Stimulated activated CD8-positive, alpha-beta memory T cell treated with anti-CD3 and anti-CD28 coated beads, Interleukin-15, amount 100 ng/mL, for 4 hours (primary cell): ENCODE results near the gene TARS2.

Source experiments
- DNase-seq, 2 donors: peaks; one replicate each; pipeline ENCODE4 v3.0.0-alpha.2; 2020; ENCODE audit warnings: low read depth in 2 of 2

TARS2 gene

DNA sequence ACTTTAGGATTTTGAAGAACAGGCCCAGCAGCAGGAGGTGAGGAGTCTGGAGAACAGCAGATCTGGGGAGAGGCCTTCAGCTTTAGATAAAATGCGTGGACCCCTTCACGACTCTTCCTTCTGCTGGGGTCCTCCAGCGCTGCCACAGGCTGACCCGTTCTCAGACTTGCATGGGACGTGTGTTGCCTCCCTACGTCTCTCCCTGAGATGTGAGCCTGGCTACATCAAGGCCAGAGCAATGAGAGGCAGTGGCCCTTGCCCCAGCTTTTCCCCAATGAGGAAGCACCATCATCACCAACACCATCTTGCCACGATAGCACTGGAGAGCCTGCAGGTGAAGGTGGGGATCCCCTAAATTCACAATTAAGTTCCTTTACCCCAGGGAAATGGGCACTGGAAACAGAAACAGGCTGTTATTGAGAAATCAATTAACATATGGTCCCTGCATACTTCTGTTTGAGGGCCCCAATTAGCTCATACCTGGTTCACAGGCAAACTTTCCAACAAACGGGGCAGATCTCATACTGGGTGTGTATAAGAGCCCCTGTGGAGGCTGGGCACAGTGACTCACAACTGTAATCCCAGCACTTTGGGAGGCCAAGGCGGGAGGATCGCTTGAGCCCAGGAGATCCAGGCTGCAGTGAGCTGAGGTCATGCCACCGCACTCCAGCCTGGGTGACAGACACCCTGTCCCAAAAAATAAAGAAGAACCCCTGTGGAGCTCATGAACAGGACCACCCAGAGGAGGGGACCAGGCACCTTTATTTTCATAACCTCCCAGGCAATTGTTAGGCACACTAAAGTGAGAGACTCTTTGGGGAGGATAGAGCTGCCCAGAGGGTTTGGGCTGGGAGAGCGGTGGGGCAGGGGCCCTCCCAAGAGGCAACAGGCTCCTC lies 49.9 kb downstream of the TARS2 start:
- DNase-seq = no peak

DNA sequence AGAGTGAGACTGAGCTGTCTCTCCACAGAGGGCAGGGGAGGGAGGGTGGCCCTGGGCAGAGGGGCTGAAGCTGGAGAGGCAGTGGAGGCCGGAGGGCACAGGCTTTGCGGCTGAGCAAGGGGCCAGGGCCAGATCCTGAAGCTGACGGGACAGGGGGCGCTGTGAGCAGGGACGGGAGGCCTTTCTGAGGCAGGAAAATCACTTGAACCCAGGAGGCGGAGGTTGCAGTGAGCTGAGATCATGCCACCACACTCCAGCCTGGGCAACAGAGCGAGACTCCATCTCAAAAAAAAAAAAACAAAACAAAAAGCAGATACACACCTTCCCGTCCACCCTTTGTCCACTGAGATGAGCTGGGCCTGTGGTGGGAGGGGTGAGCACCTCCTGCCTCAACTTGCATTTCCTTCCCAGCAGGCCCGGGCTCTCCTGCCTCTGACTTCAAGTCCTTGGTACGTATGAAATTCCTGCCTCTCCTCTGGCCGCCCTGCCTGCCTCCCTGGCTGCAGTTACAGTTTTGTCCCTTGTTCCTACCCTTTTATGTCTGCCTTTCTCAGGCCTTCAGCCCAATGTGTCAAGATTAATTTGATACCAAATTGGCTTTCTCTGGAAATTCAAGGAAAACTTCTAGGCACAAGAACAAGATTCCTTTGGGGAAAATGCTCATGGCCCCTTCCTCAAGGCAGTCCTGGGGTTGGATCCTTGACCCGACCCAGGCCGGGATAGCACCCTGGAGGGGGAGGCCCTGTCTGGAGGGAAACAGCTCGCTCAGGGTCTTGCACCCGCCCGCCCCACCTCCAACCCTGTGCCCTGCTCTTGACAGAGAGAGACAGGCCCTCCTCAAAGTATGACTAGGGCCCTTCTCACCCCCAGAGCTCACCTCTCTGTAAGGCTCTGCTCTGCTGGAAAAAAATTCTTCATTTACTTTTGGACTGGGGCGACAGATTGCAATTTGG lies 50.8 kb downstream of the TARS2 start:
- DNase-seq = no peak

DNA sequence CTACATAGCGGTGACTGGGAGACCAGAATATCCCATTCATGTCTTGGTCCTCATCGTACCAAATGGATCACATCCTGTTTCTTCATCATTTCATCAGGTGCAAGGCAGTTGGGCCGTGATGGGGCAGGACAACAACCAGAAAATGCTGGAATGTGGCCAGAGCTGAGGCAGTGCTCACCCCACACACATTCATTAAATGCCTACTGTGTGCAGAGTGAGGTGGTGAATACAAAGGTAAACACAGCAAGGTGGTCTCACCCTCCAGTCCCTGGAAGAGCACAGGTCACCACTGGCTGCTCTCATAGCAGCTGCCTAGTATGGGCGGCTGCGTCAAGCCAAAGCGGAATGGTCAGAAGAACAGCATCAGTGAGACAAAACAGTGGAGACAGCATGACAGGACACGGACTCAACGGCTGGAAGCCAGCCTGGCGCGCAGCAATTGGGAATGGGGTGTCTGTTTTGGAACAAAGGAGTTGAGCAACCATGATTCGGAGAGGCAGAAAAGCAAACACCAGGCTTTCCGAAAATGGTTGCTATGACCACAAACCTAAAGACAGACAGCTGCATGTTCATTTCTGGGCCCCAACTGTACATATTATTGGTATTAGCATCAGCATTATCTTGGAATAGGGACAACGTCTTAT lies 56.4 kb downstream of the TARS2 start:
- DNase-seq = no peak

DNA sequence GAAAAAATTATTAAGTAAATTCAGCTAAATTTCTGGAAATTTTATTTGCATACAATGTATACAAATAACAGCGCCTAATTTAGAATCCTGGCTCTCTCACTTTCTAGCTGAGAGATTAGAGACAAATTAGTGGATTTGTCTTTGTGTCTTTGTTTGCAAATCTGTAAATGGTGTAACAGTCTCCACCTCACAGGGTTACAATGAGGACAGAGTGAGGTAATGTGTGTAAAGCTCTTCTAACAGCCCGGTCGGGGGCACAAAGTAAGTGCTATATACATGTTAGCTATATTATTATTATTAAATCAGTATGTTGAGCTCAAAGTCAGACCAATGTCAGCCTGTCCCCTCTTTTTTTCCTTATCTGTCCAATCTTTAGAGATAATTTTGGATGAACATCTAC lies 57.0 kb downstream of the TARS2 start:
- no peak for DNase-seq

DNA sequence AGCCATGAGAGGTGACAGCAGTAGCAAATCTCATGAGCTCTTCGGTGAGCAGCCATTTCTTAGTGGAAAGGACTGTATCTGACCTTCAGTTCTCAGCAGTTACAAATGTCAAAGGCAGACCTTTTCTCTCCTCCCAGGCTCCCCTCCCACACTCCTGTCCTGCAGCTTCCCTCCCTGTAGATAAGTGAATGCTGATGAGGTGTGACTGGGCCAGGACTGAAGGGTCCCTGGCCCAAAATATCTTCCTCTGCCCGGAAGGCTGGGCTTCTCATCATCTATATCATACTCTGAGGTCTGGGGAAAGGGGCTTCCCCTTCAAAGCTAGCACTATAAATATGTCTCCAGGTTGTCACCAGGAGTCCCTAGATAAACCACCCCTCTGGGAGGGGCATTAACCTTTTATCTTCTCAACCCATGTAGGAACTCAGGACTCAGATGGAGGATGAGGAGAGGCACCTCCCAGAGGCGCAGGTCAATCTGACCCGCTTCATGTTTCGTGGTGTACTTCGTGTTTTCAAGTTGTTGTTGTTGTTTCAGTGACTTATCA lies 58.3 kb downstream of the TARS2 start:
- no peak for DNase-seq

DNA sequence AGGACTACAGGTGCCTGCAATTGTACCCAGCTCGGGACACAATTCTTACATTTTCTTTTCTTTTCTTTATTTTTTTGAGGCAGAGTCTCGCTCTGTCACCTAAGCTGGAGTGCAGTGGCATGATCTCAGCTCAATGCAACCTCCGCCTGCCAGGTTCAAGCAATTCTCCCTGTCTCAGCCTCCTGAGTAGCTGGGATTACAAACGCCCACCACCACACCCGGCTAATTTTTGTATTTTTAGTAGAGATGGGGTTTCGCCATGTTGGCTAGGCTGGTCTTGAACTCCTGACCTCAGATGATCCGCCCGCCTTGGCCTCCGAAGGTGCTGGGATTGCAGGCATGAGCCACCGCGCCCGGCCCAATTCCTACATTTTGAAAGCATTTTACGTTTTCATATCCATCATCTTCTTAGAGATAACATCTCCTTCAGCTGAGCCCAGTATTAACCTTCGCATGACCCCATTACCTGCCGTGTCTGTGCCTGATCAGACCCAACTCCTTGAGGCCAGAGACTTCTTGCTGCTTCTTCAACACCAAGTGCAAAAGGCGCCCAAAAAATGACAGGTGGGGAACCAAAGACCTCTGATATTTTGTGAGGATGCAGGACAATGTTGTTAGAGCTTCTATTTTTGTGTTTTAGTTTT lies 59.2 kb downstream of the TARS2 start:
- no peak for DNase-seq

DNA sequence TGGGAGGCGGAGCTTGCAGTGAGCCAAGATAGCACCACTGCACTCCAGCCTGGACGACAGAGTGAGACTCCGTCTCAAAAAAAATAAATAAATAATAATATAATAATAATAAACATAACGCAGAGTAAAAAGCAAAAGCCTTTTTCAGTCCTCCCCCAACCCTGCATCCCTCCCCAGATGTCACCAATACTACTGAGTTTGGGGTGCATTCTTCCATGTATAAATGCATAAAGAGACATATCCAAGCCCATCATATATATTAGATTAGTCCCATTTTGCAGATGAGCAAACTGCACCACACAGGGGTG lies 61.1 kb downstream of the TARS2 start:
- no peak for DNase-seq

DNA sequence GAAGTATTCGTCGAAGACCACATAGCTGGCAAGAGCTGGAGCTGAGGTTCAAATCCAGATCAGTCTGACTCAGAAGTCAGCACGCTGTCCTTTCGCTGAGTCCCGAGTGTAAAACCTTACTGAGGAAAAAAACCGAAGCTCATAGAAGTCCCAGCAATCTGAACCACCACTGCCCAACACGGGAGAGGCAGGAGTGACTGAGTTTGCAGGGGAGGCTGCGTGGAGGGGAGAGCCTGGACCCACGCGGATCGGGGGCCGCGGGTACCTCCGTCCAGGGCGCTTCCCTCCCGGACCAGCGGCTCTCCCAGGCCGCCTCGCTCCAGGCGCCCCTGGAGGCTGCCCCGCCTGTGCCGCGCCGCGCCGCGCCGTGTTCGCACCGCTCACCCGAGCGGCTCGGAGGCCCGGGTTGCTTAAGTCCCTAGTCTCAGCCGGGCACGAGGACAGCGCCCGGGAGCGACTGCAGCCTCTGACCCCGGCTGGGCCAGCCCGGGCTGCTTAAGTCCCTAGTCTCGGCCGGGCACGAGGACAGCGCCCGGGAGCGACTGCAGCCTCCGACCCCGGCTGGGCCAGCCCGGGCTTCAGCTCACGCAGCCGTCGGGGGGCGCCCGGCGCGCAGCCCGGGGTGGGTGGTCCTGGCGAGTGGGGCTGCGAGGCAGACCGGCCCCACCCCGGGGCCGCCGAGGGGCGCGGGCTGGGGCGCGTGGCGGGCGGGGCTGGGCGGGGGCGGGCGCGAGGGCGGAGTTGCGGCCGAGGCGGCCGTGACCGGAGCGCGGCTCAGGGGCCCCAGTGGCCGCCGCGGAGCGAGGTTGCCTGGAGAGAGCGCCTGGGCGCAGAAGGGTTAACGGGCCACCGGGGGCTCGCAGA lies 61.6 kb downstream of the TARS2 start, which contains the start of gene ADAMTSL4:
ADAMTSL4 (plus strand) TSS at position 777 of the 864 bp plus-strand sequence. CDS start 2,881 bp downstream, outside the sequence.
- no peak for DNase-seq

DNA sequence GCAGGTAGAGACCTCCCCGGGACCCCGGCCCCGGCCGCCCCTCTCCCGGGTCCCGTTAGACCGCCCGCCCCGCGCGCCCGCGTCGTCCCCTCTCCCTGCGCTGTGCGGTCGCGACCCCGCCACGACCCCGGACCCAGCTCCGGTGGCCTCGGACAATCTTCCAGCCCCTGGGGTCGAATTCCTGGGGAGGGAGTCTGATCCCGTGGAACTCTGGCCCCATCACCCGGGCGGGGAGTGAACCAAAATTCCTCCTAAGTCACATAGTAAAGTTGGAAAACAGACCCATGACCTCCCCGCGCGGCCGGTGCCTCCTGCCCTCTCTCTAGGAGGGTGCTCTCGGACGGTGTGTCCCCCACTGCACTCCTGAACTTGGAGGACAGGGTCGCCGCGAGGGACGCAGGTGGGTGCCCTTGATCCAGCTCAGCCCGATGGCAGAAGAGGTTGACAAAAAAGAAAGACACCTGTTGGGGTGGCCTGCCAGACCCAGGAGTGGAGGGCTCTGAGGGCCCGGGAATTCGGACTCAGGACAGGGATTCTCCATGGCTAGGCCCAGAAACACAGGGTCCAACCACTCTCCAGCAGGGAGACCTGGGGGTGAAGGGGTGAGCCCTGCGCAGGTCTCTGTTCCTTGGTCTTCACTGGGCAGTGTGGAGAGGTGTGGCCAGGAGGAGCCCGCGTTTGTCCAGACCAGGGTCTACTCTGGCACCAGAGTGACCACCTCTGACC lies 62.4 kb downstream of the TARS2 start:
- DNase-seq = no peak

DNA sequence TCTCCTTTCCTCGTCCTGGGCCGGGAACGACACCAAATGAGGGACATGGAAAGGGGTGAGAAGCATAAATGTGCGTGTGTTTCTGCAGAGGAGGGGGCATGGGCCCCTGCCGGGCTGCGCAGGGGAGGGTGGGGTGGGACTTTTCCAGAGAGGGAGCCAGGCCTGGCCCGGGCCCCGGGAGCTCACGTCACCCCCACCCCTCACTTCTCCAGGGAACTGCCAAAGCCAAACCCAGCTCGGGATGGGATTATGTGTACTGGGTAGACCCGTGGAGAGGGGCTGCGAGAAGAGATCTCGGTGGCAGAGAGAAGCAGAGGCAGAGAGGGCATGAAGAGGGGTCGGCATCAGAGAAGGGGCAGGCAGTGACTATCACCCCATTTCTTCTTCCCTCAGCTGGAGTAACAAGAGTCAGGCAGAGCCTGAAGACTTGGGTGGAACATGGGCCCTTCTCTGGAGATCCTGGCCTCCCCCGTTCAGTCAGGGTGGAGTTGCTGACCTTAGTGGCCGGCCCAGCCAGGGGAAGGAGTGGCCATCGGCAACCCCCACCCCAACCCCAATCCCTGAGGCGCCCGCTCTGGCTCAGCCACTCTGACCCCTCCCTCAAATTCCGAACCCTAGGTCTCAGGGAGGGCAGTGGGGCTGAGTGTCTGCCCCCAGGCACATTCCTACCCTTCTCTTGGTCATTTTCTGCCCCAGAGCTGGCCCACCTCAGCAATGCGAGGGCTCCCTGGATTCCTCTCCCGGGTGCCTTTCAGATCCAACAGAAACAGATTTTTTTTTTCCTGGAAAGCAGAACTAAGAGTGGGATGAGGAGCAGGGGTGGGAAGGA lies 63.2 kb downstream of the TARS2 start:
- DNase-seq = no peak

DNA sequence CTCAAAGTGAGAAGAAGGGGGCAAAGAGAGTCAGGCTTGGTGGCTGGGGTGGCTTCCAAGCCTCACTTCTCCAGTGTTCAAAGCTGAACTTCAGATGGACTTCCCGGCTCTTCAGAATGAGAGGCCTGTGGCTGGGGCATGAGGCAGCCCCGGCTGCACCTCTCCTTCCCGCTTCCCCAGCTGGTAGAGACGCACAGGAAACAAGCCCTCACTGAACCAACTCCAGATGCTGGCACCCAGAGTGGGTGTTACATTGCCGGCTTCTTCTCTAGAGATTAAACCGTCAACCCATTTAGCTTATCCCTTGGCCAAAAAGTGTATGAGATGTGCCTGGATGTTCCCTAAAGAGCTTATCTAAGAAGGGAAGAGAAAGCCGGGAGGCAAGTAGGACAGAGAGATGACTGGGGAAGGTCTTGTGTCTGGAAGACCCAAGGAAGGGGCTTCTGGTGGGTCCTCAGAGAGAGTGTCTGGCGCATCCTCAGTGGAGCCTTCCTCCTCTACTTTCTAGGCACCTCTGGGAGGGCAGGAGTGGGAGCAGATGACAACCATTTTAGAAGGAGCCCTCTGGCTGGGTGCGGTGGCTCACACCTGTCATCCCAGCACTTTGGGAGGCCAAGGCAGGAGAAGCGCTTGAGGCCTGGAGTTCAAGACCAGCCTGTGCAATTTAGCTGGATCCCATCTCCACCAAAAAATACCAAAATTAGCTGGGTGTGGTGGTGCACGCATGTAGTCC lies 64.0 kb downstream of the TARS2 start:
- no peak for DNase-seq

DNA sequence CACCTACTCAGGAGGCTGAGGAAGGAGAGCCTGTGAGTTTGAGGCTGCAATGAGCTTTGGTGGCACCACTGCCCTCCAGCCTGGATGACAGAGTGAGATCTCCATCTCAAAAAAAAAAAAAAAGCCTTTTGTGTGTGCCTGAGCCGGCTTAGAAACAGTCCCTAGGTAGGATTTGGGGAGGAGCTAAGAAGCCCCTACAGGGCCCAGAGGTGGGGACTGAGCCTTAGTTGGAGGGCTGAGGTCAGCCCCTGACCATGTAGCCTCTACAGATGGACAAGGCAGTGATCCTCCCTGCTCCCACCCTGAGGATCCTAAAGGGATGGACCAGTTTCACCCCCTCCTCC lies 64.5 kb downstream of the TARS2 start:
- no peak for DNase-seq

DNA sequence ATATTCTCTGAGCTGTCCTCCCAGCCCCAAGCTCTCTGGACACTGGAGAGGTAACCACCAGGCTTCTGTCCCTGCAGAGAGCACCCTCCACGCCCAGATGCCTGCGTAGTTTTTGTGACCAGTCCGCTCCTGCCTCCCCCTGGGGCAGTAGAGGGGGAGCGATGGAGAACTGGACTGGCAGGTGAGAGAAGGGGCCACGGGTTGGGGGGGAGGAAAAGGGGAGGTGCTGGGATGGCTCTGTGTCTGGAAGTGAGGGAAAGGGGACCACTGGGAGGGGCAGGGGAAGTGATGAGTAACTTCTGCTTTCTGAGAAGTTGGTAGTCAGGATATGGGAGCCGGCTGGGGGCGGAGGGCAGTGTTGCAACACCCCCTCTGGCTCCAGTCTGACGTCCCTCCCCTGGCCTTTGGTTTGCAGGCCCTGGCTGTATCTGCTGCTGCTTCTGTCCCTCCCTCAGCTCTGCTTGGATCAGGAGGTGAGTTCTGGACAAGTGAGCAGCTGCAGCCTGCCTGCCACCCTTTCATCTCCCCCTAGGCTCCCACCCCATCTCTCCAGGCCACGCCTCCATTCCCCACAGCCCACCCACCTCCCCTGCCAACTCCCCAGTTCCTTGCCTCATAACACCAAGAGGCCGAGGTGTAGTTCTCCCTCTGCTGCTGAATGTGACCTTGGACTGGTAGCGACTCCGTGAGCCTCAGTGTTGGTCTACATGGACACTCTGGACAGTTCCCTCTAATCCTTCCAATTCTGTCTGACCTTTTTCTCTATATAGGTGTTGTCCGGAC lies 65.1 kb downstream of the TARS2 start:
- no peak for DNase-seq

DNA sequence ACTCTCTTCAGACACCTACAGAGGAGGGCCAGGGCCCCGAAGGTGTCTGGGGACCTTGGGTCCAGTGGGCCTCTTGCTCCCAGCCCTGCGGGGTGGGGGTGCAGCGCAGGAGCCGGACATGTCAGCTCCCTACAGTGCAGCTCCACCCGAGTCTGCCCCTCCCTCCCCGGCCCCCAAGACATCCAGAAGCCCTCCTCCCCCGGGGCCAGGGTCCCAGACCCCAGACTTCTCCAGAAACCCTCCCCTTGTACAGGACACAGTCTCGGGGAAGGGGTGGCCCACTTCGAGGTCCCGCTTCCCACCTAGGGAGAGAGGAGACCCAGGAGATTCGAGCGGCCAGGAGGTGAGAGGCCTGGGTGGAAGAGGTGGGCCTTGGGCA lies 65.7 kb downstream of the TARS2 start:
- DNase-seq = no peak

DNA sequence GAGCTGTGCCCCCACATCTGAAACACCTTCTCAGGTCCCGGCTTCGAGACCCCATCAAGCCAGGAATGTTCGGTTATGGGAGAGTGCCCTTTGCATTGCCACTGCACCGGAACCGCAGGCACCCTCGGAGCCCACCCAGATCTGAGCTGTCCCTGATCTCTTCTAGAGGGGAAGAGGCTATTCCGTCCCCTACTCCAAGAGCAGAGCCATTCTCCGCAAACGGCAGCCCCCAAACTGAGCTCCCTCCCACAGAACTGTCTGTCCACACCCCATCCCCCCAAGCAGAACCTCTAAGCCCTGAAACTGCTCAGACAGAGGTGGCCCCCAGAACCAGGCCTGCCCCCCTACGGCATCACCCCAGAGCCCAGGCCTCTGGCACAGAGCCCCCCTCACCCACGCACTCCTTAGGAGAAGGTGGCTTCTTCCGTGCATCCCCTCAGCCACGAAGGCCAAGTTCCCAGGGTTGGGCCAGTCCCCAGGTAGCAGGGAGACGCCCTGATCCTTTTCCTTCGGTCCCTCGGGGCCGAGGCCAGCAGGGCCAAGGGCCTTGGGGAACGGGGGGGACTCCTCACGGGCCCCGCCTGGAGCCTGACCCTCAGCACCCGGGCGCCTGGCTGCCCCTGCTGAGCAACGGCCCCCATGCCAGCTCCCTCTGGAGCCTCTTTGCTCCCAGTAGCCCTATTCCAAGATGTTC lies 66.3 kb downstream of the TARS2 start:
- DNase-seq = no peak

DNA sequence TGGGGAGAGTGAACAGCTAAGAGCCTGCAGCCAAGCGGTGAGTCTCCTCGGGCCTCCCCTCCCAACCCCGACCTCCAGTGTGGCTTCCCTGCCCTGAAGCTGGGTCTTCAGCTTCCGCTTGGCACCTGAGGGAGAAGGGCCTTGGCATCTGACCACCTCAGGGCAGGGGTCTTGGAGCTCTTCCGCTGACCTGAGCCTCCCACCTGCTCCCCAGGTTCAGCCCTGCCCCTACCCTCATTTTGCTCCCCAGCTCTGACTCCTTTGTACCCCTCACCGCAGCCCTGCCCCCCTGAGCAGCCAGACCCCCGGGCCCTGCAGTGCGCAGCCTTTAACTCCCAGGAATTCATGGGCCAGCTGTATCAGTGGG lies 66.8 kb downstream of the TARS2 start:
- no peak for DNase-seq
